ENCODE results near the gene PLEKHM1.
A peak's percentile ranks its signal among the peaks of the same experiment; 100 is the strongest.
"Not testable (repeated sequence)": the region's sequence is repeated elsewhere in the genome, so short reads cannot be mapped to it uniquely, and the experiment has no call there.

The PLEKHM1 gene

GRCh38 chr17:45468293-45469203, 22.0 kb downstream of the PLEKHM1 start:
- H3K4me3 ChIP-seq (ENCODE audit: low read depth, low read length); DNase-seq (ENCODE audit: low read depth): not testable (repeated sequence)

- not testable (repeated sequence) for H3K4me3 ChIP-seq (ENCODE audit: low read depth, low read length)
- DNase-seq (ENCODE audit: low read depth) = peak; percentile 72
These were observed 28.8 kb downstream of the PLEKHM1 start for GRCh38 chr17:45461524-45462327.

GRCh38 chr17:45460422-45460821, 30.1 kb downstream of the PLEKHM1 start:
- not testable (repeated sequence) for H3K4me3 ChIP-seq (ENCODE audit: low read depth, low read length); DNase-seq (ENCODE audit: low read depth)

GRCh38 chr17:45454341-45454740, 36.2 kb downstream of the PLEKHM1 start:
- not testable (repeated sequence) for H3K4me3 ChIP-seq (ENCODE audit: low read depth, low read length); DNase-seq (ENCODE audit: low read depth)

- H3K4me3 ChIP-seq (ENCODE audit: low read depth, low read length); DNase-seq (ENCODE audit: low read depth): not testable (repeated sequence)
These were observed 36.8 kb downstream of the PLEKHM1 start for GRCh38 chr17:45453731-45454130.

GRCh38 chr17:45453225-45453534, 37.3 kb downstream of the PLEKHM1 start:
- DNase-seq (ENCODE audit: low read depth); H3K4me3 ChIP-seq (ENCODE audit: low read depth, low read length): not testable (repeated sequence)

GRCh38 chr17:45452329-45453224, 37.9 kb downstream of the PLEKHM1 start:
- DNase-seq (ENCODE audit: low read depth); H3K4me3 ChIP-seq (ENCODE audit: low read depth, low read length): not testable (repeated sequence)

- not testable (repeated sequence) for H3K4me3 ChIP-seq (ENCODE audit: low read depth, low read length); DNase-seq (ENCODE audit: low read depth)
These were observed 38.9 kb downstream of the PLEKHM1 start for GRCh38 chr17:45451660-45452059.

GRCh38 chr17:45451131-45451530, 39.4 kb downstream of the PLEKHM1 start:
- no peak overlapping the region for H3K4me3 ChIP-seq (ENCODE audit: low read depth, low read length)
- DNase-seq (ENCODE audit: low read depth) = no peak
- TF ChIP-seq MYC (IDR thresholded peaks at IDR 0.05; ENCODE audit: low read depth, low read length) = no peak
- peak; percentile 28 for TF ChIP-seq CTCF (IDR thresholded peaks at IDR 0.05; ENCODE audit: low read depth, low read length)

- H3K4me3 ChIP-seq (ENCODE audit: low read depth, low read length); DNase-seq (ENCODE audit: low read depth): not testable (repeated sequence)
These were observed 40.7 kb downstream of the PLEKHM1 start for GRCh38 chr17:45449708-45450329.

- H3K4me3 ChIP-seq (ENCODE audit: low read depth, low read length); DNase-seq (ENCODE audit: low read depth): not testable (repeated sequence)
These were observed 41.3 kb downstream of the PLEKHM1 start for GRCh38 chr17:45449260-45449659.

- not testable (repeated sequence) for H3K4me3 ChIP-seq (ENCODE audit: low read depth, low read length); DNase-seq (ENCODE audit: low read depth)
These were observed 42.0 kb downstream of the PLEKHM1 start for GRCh38 chr17:45448483-45448882.

- not testable (repeated sequence) for DNase-seq (ENCODE audit: low read depth); H3K4me3 ChIP-seq (ENCODE audit: low read depth, low read length)
These were observed 42.5 kb downstream of the PLEKHM1 start for GRCh38 chr17:45448066-45448465.

GRCh38 chr17:45447650-45448049, 42.9 kb downstream of the PLEKHM1 start:
- not testable (repeated sequence) for DNase-seq (ENCODE audit: low read depth)

GRCh38 chr17:45446872-45447625, 43.5 kb downstream of the PLEKHM1 start:
- not testable (repeated sequence) for DNase-seq (ENCODE audit: low read depth); H3K4me3 ChIP-seq (ENCODE audit: low read depth, low read length)

More at GRCh38 chr17:45447650-45448049, 42.9 kb downstream of the PLEKHM1 start:
- H3K4me3 ChIP-seq (ENCODE audit: low read depth, low read length) = not testable (repeated sequence)
